Left lobe of liver (tissue), 2 donors: Measurements from ENCODE around the gene MUC22. TPM values are rescaled to one million over a fixed set of nuclear protein-coding genes. Genes with fewer than 3 reads are reported as not detected.
"Not testable (repeated sequence)": the region's sequence is repeated elsewhere in the genome, so short reads cannot be mapped to it uniquely, and the experiment has no call there.

ENCODE experiments used
- ATAC-seq: fragments of 200-7000 bp; cut with Tn5 transposase; one replicate; pipeline ENCODE4 v1.9.1; 2020; ENCODE audit warnings: mild to moderate bottlenecking, moderate library complexity
- DNase-seq: peaks from one replicate; pipeline ENCODE4 v3.0.0-alpha.2; 2020; ENCODE audit warnings: low spot score
- total RNA-seq: library from RNA; stranded (reverse); gene quantifications from one replicate; pipeline ENCODE4 v1.2.1, GENCODE V29; 2021
- donor health status: DM: no; HTN: no; CAD: no; lungs with moderate emphysema.
- donor health status: DM: no; HTN: yes; CAD: no.

Gene MUC22
- not detected for total RNA-seq

DNA sequence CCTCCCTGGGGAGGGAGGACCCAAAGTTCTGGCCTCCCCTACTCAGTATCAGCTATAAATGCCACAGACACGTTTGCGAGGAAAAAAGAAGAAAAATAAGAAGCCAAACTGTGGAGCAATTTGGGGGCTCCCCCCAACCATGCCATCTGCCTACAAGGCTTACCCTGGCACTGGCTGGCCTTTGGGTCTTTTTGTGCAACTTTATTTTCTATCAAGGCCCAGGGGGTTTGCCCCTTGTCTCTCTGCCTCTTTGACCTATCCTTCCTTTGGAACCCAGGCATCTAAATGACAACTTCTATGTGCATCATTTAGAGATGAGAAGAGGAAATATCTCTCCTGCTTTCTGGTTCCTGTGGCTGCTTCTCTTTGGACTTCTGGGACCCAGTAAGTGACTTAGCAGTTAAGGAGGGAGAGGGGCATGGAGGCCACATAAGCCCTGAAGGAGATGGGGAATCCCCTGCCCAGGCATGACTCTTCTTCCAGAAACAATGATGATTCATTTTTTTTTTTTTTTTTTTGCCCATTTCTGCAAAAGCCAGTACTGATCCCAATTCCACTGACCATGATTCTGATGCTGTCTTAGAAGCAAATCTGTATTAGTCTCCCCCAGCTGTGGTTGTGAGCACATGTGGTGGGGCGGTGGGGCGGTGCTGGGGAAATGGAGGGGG is at the start of gene MUC22:
MUC22 (plus strand) TSS at position 82 of the 668 bp plus-strand sequence; CDS start at position 315, 233 bp downstream.
- ATAC-seq, result no peak

DNA sequence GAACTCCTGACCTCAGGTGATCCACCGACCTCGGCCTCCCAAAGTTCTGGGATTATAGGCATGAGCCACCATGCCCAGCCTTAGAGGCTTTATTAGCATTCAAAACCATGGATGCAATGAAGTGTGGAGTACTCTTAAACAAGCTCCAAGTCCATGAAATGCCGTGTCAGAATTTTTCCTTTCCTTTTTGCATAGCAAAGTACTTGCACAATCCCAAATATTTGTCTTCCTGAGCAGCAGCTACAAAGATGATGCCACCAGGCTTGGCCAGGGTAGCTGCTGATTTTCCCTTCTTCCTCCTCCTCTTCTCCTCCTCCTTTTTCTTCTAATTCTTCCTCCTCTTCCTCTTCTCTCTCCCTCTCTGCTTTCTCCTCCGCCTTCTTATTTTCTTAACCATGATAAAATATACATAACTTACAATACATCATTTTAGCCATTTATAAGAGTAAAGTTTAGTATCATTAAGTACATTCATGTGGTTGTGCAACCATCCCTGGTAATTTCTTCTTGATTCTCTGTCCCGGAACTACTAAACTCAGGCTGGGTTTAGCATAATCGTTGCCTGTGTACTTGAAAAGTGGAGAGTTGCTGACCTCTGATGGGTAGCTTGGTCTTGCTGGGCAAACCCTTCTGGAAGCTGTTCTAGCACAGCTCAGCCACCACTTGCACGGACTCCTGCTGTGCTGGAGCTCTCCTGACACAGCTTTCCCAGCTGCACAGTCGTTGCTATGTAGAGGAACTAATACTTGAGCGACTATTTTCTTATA is 49.2 kb upstream of the MUC22 start:
- ATAC-seq (peak; percentile 74), DNase-seq (no peak)

More for the DNA sequence above, at the start of gene MUC22:
- no peak for DNase-seq

DNA sequence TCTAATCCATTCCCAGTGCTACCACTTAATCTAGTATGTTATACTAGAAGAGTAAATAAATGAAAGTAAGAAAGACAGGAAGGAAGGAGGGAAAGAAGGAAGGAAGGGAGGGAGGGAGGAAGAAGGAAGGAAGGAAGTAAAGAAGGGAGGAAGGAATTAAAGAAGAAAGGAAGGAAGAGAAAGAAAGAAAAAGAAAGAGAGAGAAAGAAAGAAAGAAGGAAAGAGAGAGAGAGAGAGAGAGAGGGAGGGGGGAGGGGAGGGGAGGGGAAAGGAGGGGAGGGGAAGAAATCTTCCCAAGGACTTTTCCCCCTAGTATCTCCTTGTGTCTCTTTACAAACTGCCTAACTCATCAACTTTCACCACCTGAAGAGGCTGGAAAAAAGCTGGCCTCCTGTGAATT is 47.6 kb upstream of the MUC22 start:
- DNase-seq (no peak), ATAC-seq (no peak)

DNA sequence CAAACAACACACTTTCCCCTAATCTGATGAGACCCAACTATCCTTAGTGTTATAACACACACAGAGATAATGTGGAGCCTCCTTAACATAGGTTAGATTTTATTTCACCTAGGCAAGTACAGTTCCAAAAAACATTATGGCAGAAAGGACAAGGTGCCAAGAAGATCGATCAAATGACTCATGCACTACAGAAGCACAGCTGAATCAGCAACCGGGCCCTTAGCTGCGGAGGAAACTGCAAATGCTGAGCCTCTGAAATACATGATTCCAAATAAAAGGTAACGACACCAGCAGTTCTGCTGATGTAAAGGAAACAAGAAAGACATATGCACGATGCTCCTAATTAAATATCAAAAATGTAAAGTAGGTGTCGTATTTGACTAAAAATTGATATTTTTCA is 46.6 kb upstream of the MUC22 start:
- no peak for ATAC-seq
- DNase-seq, result no peak

DNA sequence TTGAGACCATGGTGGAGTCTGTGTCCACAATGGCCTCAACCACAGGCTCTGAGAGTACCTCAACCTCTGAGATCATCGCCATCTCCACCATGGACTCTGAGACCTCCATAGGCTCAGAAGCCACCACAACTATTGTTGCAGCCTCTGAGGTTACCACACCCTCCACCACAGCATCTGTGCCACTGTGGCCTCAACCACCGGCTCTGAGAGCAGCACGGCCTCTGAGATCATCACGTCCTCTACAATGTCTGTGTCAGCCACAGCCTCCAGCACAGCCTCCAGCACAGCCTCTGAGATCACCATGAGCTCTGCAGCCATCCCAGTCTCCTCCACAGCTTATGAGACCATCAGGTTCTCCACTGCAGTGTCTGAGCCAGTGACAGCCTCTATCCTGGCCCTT is 46.2 kb upstream of the MUC22 start:
- DNase-seq (no peak), ATAC-seq (no peak)

DNA sequence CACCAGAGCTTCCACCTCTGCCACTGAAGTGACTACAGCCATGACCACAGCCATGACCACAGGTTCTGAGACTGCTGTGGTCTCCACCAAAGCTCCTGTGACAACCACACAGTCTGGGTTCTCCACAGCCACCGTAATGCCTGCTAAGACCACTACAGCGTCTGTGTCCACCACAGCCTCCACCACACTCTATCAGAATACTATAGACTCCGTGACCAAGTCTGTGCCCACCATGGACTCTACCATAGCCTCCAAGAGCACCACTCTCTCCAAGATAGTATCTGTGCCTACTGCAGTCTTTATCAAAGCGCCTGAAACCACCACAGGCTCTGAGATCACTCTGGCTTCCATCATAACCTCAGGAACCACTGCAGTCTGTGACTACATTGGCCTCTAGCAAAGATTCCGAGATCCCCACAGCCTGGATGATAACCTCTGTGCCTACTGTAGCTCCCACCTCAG is 45.1 kb upstream of the MUC22 start:
- ATAC-seq (no peak), DNase-seq (no peak)

DNA sequence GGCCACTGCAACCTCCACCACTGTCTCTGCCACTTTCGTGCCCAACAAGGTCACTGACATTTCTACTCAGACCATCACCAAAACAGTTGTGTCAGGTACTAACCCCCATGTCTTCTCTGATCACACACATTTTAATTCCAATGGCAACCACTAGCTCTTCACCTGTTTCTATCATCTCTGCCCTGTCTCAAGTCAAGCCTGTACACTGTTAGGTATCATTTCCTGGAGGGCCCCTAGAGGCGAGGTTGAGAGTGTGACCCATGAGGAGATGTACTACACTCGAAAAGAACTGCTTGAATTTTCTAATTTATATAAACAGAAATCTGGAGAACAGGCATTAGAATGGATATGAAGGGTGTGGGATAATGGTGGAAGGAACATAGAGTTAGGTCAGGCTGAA is 44.1 kb upstream of the MUC22 start:
- DNase-seq (no peak), ATAC-seq (no peak)

DNA sequence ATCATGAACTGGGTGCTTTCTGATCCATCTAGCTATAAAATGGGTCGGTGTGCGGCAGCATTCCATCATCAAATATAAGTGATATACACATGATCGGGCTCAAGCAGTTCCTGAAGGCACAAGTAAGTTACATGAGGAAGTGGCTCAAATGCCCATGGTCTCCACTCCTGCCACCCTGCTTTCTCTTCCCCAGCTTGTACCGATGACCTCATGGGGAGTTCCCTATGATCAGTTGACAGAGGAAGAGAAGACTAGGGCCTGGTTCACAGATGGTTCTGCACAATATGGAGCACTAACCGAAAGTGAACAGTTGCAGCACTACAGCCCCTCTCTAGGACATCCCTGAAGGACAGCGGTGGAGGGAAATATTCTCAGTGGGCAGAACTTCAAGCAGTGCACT is 41.1 kb upstream of the MUC22 start:
- ATAC-seq, DNase-seq: not testable (repeated sequence)

DNA sequence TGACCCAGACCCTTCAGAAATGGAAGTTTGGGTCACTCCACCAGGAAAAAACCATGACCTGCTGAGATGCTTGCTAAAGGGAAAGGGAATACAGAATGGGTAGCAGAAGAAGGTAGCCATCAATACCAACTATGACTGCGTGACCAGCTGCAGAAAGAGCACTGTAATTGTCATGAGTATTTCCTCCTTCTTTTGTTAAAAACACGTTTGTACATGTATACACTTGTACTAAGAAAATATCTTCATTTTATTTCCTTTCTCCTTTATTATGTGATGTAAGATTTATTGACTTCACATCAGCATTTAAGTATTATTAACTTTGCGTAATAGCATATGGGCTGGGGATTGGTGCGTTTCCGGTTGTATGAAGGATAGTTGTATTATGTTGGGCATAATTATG is 39.3 kb upstream of the MUC22 start:
- DNase-seq (no peak), ATAC-seq (no peak)

DNA sequence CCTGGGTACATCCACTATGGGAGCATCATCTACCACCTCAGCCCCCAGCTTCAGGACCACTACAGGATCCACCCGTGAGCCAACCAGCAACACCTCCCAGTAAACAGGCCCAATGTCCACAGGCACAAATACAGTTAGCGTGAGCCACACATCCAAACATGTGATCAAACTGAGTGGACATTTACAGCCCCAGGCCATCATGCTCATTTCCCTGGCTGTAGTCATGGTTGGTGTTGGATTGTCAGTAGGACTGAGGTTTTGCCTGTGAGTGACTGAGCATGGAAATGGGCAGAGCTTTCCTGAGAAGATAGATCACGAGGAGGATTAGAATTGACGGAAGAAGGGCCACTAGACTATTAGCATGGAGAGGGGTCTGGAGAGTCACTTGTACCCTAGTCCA is 37.5 kb upstream of the MUC22 start:
- DNase-seq (no peak), ATAC-seq (no peak)

DNA sequence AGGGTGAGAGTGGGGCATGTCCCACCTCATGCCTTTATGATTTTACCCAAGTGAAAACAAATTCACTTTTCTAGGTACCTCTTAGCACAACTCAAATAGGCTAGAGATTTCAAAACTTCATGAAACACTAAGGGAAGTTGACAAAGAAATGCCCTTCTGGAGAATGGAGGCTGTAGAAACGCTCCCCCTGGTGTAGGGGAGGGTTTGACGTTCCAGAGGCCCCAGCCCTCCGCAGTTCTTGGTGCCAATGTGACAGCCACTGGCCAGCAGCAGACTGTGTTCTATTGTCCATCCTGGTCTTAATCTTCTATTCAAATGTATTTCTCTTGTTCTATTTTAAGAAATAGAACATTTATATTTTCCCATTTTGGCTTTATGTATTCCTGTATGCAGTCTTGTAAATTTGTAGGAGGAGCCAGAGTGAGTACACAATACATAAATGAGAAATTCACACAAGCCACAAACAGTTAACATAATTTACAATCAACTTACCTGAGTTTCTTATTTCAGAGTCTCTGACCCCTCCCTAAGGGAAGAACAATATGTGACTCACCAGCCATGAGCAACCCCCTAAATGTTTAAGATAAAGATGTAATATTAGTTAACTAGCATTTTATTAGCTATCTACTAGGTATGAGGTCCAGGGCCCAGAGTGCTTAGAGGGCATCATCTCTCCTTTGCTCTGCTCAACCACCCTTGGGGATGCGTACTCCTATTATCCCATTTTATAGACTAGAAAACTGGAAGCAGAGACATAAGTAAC is 35.6 kb upstream of the MUC22 start:
- no peak for ATAC-seq
- DNase-seq, result no peak

DNA sequence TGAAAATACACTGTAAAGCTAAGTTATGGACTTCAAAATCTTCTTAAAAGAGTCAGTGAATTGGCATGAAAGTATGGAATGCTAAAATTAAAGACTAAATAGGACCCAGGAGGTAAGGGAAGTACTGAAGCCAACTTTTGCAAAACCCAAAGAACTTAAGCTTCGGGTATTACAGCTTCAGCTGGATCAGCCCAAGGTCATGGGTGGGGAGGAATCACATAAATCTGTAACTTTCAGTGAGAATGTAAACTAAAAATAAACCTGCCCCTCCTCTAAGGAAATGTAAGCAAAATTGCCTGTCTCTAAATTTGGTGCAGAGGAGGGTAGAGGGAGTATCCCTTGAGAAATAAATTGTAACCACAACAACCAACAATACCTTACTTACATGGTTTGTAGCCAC is 31.1 kb upstream of the MUC22 start:
- no peak for DNase-seq
- ATAC-seq, result no peak

DNA sequence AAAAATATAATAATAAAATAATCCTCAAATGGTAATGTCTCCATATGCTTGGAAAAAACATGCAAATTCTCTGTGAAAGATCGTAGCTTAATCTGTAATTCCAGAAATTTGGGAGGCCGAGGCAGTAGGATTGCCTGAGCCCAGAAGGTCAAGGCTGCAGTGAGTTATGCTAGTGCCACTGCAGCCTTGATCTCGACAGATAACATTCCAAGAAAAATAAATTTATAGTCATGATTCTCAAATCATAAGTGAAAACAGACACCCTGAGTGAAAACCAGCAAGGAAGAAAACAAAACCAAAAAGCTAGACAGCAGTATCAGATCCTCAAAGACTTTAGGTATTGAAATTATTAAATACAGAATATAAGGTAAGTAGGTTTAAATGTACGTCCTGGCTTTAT is 30.6 kb upstream of the MUC22 start:
- no peak for DNase-seq
- no peak for ATAC-seq

DNA sequence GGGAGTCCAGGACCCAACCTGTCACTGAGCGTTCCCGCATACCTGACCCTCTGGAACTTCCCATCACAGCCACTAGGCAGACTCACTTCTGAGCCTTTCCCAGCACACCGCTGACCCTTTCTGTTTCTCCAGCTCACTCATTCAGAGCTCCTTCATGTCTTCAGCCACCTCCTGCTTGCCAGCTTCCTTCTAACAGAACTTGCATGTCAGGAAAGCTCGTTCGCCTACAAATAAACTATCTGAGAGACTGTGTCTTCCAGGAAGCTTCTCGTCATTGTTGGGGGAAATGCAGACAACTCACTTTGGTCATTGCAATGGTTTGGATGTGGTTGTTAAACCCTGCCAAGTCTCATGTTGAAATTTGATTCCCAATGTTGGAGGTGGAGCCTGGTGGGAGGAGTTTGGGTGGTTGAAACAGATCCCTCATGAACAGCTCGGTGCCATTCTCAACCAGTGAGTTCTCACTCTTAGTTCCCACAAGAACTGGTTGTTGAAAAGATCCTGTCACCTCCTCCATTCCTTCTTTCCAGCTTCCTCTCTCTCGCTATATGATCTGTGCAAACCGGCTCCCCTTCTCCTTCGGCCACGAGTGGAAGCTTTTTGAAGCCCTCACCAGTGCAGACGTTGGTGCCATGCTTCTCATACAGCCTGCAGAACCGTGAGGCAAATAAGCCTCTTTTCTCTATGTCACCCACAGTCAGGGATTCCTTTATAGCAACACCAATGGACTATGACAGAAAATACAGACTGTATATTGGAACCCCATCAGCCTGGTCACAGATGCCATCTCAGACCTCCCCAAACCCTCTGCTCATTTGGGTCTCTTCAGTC is 28.1 kb upstream of the MUC22 start:
- DNase-seq (no peak), ATAC-seq (peak; percentile 95)

DNA sequence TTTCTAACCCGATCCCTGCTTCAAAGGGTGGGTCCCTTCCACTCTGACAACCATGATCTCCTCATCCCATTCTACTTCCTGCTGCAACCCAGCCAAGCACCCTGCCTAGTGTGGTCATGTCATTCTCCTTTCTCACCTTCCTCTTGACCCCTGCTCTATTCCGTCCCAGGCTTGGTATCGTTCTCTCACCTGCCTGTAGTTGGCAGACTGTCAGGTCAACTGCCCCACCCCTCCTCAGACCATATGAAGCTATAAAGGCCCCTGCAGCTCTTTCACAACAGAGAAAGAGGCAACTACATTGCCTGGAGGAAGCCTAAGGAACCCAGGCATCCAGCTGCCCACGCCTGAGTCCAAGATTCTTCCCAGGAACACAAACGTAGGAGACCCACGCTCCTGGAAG is 26.8 kb upstream of the MUC22 start, which contains the start of gene MUC21:
MUC21 (plus strand) TSS at position 280 of the 400 bp plus-strand sequence. CDS start 241 bp downstream, outside the sequence.
- ATAC-seq (no peak), DNase-seq (no peak)

DNA sequence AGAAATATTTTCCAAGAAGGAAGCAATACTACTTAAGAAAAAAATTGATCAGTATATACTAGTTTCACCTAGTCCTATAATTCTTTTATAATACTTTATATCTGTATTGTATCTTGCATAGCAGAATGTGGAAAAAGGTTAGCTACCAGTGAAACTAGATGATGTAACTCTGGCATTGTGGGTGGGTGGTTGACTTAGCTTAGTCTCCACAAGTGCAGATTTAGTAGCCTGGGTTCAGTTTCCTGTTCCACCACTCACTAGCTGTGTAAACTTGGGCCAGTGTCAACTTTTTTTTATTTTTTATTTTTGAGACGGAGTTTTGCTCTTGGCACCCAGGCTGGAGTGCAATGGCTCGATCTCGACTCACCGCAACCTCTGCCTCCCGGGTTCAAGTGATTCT is 24.8 kb upstream of the MUC22 start:
- DNase-seq, result no peak
- ATAC-seq, result no peak

DNA sequence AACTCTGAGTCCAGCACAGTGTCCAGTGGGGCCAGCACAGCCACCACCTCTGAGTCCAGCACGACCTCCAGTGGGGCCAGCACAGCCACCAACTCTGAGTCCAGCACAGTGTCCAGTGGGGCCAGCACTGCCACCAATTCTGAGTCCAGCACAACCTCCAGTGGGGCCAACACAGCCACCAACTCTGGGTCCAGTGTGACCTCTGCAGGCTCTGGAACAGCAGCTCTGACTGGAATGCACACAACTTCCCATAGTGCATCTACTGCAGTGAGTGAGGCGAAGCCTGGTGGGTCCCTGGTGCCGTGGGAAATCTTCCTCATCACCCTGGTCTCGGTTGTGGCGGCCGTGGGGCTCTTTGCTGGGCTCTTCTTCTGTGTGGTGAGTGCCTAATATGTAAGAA is 23.0 kb upstream of the MUC22 start:
- no peak for DNase-seq
- ATAC-seq, result no peak

DNA sequence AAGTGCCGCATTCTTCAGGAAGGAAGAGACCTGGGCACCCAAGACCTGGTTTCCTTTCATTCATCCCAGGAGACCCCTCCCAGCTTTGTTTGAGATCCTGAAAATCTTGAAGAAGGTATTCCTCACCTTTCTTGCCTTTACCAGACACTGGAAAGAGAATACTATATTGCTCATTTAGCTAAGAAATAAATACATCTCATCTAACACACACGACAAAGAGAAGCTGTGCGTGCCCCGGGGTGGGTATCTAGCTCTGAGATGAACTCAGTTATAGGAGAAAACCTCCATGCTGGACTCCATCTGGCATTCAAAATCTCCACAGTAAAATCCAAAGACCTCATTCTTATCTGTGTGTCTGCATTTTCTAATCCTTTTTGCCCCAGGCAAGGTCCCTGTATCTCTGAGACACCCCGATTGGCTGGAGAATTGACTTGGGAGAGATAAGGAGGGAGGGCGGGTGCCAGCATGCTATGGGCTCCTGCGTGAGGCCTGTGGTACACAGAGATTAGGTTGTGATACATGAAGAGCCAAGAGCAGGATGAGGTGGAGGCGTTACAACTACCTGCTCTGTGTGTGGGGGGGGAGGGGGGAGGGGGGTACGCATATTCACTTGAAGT is 22.0 kb upstream of the MUC22 start:
- DNase-seq (no peak), ATAC-seq (no peak)

DNA sequence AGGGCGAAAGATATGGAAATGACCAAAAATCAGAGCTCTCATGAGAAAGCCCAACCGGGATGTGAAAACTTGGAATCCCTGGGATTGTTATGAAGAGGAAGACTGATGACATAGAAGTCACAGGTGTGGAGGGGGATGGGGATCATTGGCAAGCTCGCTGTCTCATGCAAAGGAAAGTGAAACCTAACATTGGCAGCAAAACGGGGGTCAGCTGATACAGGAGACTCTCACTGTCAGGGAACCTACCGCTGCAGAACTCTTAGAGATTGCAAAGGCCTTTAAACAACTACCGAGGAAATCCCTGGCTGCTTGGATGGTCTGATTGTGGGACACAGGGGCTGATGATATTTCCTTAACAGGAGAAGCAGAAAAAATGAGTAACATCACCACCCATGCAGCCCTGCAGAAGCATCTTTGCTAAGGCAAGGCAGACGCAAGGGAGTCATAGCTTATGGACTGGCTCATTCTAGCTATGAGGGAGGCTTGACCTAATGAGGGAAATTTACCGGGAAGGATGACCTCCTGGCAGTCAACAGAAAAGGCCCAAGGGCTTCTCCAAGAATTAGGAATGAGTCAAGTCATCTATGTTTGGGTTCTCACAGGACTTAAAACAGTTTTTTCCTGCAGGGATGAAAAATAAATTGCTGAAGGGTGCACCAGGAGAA is 19.7 kb upstream of the MUC22 start:
- no peak for DNase-seq
- peak; percentile 42 for ATAC-seq

DNA sequence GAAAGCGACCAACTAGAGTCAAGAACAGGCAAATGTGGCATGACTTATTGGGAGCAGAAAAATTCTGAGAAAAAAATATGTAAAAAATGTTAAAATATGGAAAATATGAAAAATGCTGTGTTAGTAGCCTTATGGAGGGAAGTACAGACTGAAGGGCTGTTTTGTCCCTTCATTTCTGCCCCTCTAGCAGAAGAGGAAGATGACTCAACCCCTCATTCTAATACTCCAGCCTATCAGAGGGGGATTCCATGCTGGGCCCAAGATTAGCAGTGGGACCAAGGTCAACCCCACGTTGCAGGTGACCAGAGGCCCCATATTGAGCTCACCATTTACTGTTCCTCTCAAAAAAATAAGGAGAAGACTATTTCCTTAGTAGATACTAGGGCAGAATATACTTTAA is 18.4 kb upstream of the MUC22 start:
- ATAC-seq (no peak), DNase-seq (no peak)
